Common myeloid progenitor, CD34-positive (primary cell): ENCODE results near the gene DOCK9.

Source experiments
- CTCF ChIA-PET: fragments of 350-600 bp; sonication (Branson Sonifier 250); formaldehyde crosslinking; loops from one replicate; lab custom pipeline; 2021; ENCODE audit warnings: antibody characterized with exemption; lab: Charles Lee
- POLR2A ChIA-PET: fragments of 350-600 bp; sonication (Branson Sonifier 250); formaldehyde crosslinking; loops from one replicate; lab custom pipeline; 2021; ENCODE audit warnings: antibody characterized with exemption; lab: Charles Lee
- DNase-seq, 3 donors: peaks; one replicate each; pipeline versions ENCODE4 v3.0.0 to v3.0.0-alpha.2; 2013
- H3K27ac ChIP-seq, 2 experiments: 1 replicate in 1 of 2; 2 replicates in 1 of 2; pipeline ENCODE4 v1.7.0; 2013; ENCODE audit warnings: inconsistent platforms in 2 of 2, low read length in 2 of 2, mild to moderate bottlenecking in 2 of 2, low read depth in 1 of 2, moderate library complexity in 1 of 2; ENCODE audit not compliant: severe bottlenecking in 2 of 2, insufficient read depth in 1 of 2, poor library complexity in 1 of 2
- H3K27me3 ChIP-seq, 5 experiments: replicated peaks in 2 of 5; 1 replicate in 3 of 5; 2 replicates in 2 of 5; pipeline versions ENCODE4 v1.6.1 to v1.7.0; 2013; ENCODE audit warnings: low read length in 4 of 5, mild to moderate bottlenecking in 2 of 5, moderate library complexity in 2 of 5, inconsistent platforms in 1 of 5; ENCODE audit not compliant: insufficient read depth in 5 of 5, control insufficient read depth in 4 of 5
- H3K36me3 ChIP-seq, 4 experiments: 1 replicate in 2 of 4; 2 replicates in 2 of 4; pipeline versions ENCODE4 v1.6.1 to v1.7.0; 2013; ENCODE audit warnings: low read length in 3 of 4, control low read depth in 1 of 4, mild to moderate bottlenecking in 1 of 4; ENCODE audit not compliant: control insufficient read depth in 4 of 4, insufficient read depth in 4 of 4
- H3K4me1 ChIP-seq, 4 experiments: 1 replicate in 3 of 4; 2 replicates in 1 of 4; pipeline versions ENCODE4 v1.6.1 to v1.7.1; 2013; ENCODE audit warnings: low read length in 3 of 4, mild to moderate bottlenecking in 3 of 4, control low read depth in 1 of 4, inconsistent platforms in 1 of 4, moderate library complexity in 1 of 4; ENCODE audit not compliant: control insufficient read depth in 4 of 4, insufficient read depth in 4 of 4; ENCODE audit errors: control extremely low read depth in 1 of 4
- H3K4me3 ChIP-seq, 7 experiments: 1 replicate in 4 of 7; 2 replicates in 3 of 7; pipeline versions ENCODE4 v1.5.1 to v1.7.0; 2013; ENCODE audit warnings: mild to moderate bottlenecking in 7 of 7, low read length in 6 of 7, moderate library complexity in 6 of 7, inconsistent platforms in 2 of 7, low read depth in 2 of 7, control low read depth in 1 of 7; ENCODE audit not compliant: insufficient read depth in 4 of 7, control insufficient read depth in 1 of 7; ENCODE audit errors: extremely low read depth in 1 of 7
- H3K9me3 ChIP-seq, 5 experiments: 1 replicate in 4 of 5; 2 replicates in 1 of 5; pipeline versions ENCODE4 v1.6.1 to v1.7.1; 2013; ENCODE audit warnings: low read length in 4 of 5, mild to moderate bottlenecking in 2 of 5, inconsistent platforms in 1 of 5, low read depth in 1 of 5, moderate library complexity in 1 of 5; ENCODE audit not compliant: control insufficient read depth in 4 of 5, insufficient read depth in 2 of 5; ENCODE audit errors: control extremely low read depth in 1 of 5
- WGBS: methylation state at CpG from one replicate; pipeline ENCODE4 v1.1.5; 2013; ENCODE audit not compliant: insufficient coverage; 5-methylcytosine and 5-hydroxymethylcytosine counted together

Gene DOCK9

DNA sequence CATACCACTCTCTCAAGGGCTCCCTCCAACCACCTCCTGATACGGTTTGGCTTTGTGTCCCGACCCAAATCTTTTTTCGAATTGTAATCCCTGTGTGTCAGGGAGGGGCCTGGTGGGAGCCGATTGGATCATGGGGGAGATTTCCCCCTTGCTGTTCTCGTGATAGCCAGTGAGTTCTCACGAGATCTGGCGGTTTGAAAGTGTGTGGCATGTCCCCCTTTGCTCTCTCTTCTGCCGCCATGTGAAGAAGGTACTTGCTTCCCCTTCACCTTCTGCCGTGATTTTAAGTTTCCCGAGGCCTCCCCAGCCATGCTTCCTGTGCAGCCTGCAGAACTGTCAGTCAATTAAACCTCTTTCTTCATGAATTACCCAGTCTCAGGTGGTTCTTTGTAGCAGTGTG, 190.7 kb downstream of the DOCK9 start:
- no peak for DNase-seq
- Histone ChIP-seq H3K27me3 (peaks cover 0 to 43% (median 2%) of the 10 kb centered on the region in 5 experiments), H3K4me3 (no peak overlapping the region), H3K4me1 (no peaks in the 10 kb centered on the region), H3K9me3 (peaks cover 0 to 4% (median 0%) of the 10 kb centered on the region in 5 experiments), H3K36me3 (no peaks in the 10 kb centered on the region), H3K27ac (no peak overlapping the region)
- ChIA-PET CTCF (no interaction called here), POLR2A (no interaction called here)
- 82% methylated on average over 9 of the region's 10 CpGs for WGBS

DNA sequence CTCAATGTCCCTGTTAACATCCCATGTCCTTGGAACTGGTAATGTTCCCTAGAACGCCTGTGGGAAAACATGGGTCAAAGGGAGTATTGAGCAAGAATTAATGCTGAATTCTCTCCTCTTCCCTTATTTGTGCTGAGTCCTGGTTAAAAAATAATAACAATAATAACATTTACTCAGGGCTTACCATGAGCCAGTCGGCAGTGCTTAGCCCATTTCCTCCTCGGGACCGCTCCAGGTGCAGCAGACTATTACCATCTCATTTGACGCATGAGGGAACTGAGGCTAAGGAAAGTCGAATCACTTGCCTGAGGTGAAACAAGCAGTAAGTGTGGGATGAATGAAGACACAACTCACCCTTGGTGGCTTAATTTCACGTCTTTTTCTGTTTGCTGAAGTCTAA, 191.8 kb downstream of the DOCK9 start:
- CTCF ChIA-PET: no interaction called here
- Histone ChIP-seq H3K27me3 (peaks cover 0 to 46% (median 4%) of the 10 kb centered on the region in 5 experiments), H3K36me3 (no peaks in the 10 kb centered on the region), H3K9me3 (peaks cover 0 to 6% (median 0%) of the 10 kb centered on the region in 5 experiments), H3K27ac (no peak overlapping the region), H3K4me3 (no peak overlapping the region), H3K4me1 (no peaks in the 10 kb centered on the region)
- no peak for DNase-seq
- WGBS: 93% methylated on average over 6 of the region's 7 CpGs
- POLR2A ChIA-PET: no interaction called here

DNA sequence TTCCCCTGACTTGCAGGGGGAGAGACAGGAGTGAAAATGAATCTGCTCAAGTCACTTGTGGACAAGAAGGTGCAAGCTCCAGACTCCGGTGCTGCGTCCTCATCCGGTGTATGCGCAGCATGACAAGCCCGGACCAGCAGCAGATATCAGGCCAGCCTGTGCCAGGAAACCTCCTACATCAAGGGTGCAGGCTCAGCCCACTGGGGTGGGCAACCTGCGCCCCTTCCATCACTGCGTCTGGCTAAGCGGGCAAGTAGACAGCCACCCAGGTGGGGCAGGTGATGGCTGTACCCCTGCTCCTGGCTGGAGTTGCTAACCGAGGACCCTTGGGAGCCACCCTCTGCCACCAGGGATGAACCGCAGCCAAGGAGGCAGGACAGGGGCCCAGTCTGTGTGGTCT, 192.5 kb downstream of the DOCK9 start:
- no peak for DNase-seq
- Histone ChIP-seq H3K4me3 (no peak overlapping the region), H3K27me3 (peaks cover 0 to 46% (median 4%) of the 10 kb centered on the region in 5 experiments), H3K9me3 (peaks cover 0 to 6% (median 0%) of the 10 kb centered on the region in 5 experiments), H3K36me3 (no peaks in the 10 kb centered on the region), H3K27ac (no peak overlapping the region), H3K4me1 (no peaks in the 10 kb centered on the region)
- WGBS: 95% methylated on average over 9 of the region's 10 CpGs
- CTCF ChIA-PET: no interaction called here
- POLR2A ChIA-PET: no interaction called here

- Histone ChIP-seq H3K27ac (no peak overlapping the region), H3K36me3 (no peaks in the 10 kb centered on the region), H3K4me1 (no peaks in the 10 kb centered on the region), H3K9me3 (peaks cover 0 to 3% (median 0%) of the 10 kb centered on the region in 5 experiments), H3K27me3 (peaks cover 0 to 44% (median 4%) of the 10 kb centered on the region in 5 experiments), H3K4me3 (no peak overlapping the region)
- ChIA-PET CTCF (no interaction called here), POLR2A (no interaction called here)
- no peak for DNase-seq
- 90% methylated on average over 7 of the region's 8 CpGs for WGBS
Observed at GRCh38 chr13:98784666-98785065, 193.2 kb downstream of the DOCK9 start.

GRCh38 chr13:98783856-98784478, 193.9 kb downstream of the DOCK9 start:
- H3K27ac ChIP-seq: no peak overlapping the region
- DNase-seq: no peak
- H3K36me3 ChIP-seq: no peaks in the 10 kb centered on the region
- H3K4me3 ChIP-seq: no peak overlapping the region
- POLR2A ChIA-PET: no interaction called here
- 89% methylated on average over 12 of the region's 12 CpGs for WGBS
- H3K9me3 ChIP-seq: peaks cover 0 to 2% (median 0%) of the 10 kb centered on the region in 5 experiments
- CTCF ChIA-PET: no interaction called here
- H3K4me1 ChIP-seq: no peaks in the 10 kb centered on the region
- peaks cover 0 to 44% (median 4%) of the 10 kb centered on the region in 5 experiments for H3K27me3 ChIP-seq

GRCh38 chr13:98782654-98783053, 195.2 kb downstream of the DOCK9 start:
- CTCF ChIA-PET: interaction anchor here (1.2 kb wide), 1 partner anchor 46 kb away, joined by 3 read pairs; no protein-coding TSS in a partner anchor
- 86% methylated on average over 3 of the region's 5 CpGs for WGBS
- DNase-seq: no peak
- no peak overlapping the region for H3K27ac ChIP-seq
- no peak overlapping the region for H3K4me3 ChIP-seq
- no peaks in the 10 kb centered on the region for H3K36me3 ChIP-seq
- POLR2A ChIA-PET: no interaction called here
- peaks cover 0 to 2% (median 0%) of the 10 kb centered on the region in 5 experiments for H3K9me3 ChIP-seq
- H3K4me1 ChIP-seq: no peaks in the 10 kb centered on the region
- H3K27me3 ChIP-seq: peaks cover 0 to 44% (median 4%) of the 10 kb centered on the region in 5 experiments

DNA sequence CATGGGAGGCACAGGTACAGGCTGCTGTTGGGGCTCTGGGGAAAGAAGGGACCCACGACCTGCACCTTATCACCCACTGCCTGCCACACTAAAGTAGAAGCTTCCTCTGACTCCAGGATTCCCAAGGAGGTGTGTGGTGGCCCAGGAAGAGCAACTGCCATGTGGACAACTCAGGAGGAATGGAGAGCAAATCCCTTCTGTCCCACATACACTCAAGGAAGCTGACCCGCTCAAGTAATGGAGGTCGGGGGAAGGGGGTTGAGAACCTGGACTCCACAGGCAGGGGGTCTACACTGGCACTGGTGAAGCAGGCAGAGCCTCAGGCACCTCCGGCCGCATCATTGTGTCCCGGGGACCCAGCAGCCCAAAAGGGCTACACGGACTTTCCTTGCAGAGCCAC, 196.0 kb downstream of the DOCK9 start:
- Histone ChIP-seq H3K36me3 (no peaks in the 10 kb centered on the region), H3K4me1 (no peaks in the 10 kb centered on the region), H3K4me3 (no peak overlapping the region), H3K27ac (no peak overlapping the region), H3K9me3 (peaks cover 0 to 2% (median 0%) of the 10 kb centered on the region in 5 experiments), H3K27me3 (peaks cover 0 to 37% (median 4%) of the 10 kb centered on the region in 5 experiments)
- WGBS: 89% methylated on average over 2 of the region's 7 CpGs
- POLR2A ChIA-PET: no interaction called here
- DNase-seq: no peak
- CTCF ChIA-PET: interaction anchor here (1.2 kb wide), 1 partner anchor 47 kb away, joined by 3 read pairs; no protein-coding TSS in a partner anchor
